ENCODE measurements around the gene CD58.

DNA sequence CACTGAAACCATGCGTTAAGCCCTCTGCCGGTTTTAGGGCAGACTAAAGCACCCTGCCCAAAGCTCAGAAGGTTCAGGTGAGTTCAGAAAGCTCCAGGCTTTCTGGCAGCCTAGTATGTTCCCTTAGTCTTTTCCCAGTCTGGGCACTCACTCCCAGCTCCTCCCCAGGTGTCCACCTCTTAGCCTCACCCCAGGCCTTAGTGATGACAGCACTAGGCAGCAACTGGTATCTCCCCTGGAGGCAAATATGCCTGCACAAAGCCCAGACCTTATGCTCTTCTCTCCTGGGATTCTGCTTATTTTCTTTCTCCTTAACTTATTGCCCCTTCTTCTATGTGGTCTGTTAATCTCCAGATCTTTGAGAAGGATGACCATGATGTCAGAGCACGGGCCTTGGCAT, 80.2 kb downstream of the CD58 start:
- TF ChIP-seq CTCF (IDR thresholded peaks at IDR 0.05) (no peak), POLR2A (IDR thresholded peaks at IDR 0.05) (no peak), POLR2AphosphoS5 (IDR thresholded peaks at IDR 0.05) (no peak), EP300 (IDR thresholded peaks at IDR 0.05) (no peak)

Measured in suprapubic skin (tissue), 4 donors.